ENCODE measurements around the gene RYR2.

RYR2 gene

GRCh38 chr1:237103021-237103420 lies 61.0 kb downstream of the RYR2 start:
- TF ChIP-seq CTCF (IDR thresholded peaks at IDR 0.05; ENCODE audit: extremely low read depth, insufficient read depth, missing control alignments) = no peak
- no peak for DNase-seq (ENCODE audit: low spot score)
- in situ Hi-C loops (cut with MboI; ENCODE audit: low pct_unique_long_range_greater_than_20kb, low sequenced_read_pairs, unreplicated experiment) = no loop called here

- TF ChIP-seq CTCF (IDR thresholded peaks at IDR 0.05; ENCODE audit: extremely low read depth, insufficient read depth, missing control alignments) = no peak
- in situ Hi-C loops (cut with MboI; ENCODE audit: low pct_unique_long_range_greater_than_20kb, low sequenced_read_pairs, unreplicated experiment) = no loop called here
- no peak for DNase-seq (ENCODE audit: low spot score)
These were observed 62.1 kb downstream of the RYR2 start for GRCh38 chr1:237104096-237104495.

GRCh38 chr1:237105826-237106225 lies 63.8 kb downstream of the RYR2 start:
- DNase-seq (ENCODE audit: low spot score) = no peak
- in situ Hi-C loops (cut with MboI; ENCODE audit: low pct_unique_long_range_greater_than_20kb, low sequenced_read_pairs, unreplicated experiment) = no loop called here
- TF ChIP-seq CTCF (IDR thresholded peaks at IDR 0.05; ENCODE audit: extremely low read depth, insufficient read depth, missing control alignments) = no peak

GRCh38 chr1:237108297-237109040 lies 66.5 kb downstream of the RYR2 start:
- no peak for TF ChIP-seq CTCF (IDR thresholded peaks at IDR 0.05; ENCODE audit: extremely low read depth, insufficient read depth, missing control alignments)
- in situ Hi-C loops (cut with MboI; ENCODE audit: low pct_unique_long_range_greater_than_20kb, low sequenced_read_pairs, unreplicated experiment) = no loop called here
- DNase-seq (ENCODE audit: low spot score) = no peak

GRCh38 chr1:237111807-237112206 lies 69.8 kb downstream of the RYR2 start:
- DNase-seq (ENCODE audit: low spot score) = no peak
- no peak for TF ChIP-seq CTCF (IDR thresholded peaks at IDR 0.05; ENCODE audit: extremely low read depth, insufficient read depth, missing control alignments)
- in situ Hi-C loops (cut with MboI; ENCODE audit: low pct_unique_long_range_greater_than_20kb, low sequenced_read_pairs, unreplicated experiment) = no loop called here

GRCh38 chr1:237112663-237113062 lies 70.7 kb downstream of the RYR2 start:
- no peak for DNase-seq (ENCODE audit: low spot score)
- in situ Hi-C loops (cut with MboI; ENCODE audit: low pct_unique_long_range_greater_than_20kb, low sequenced_read_pairs, unreplicated experiment) = no loop called here
- no peak for TF ChIP-seq CTCF (IDR thresholded peaks at IDR 0.05; ENCODE audit: extremely low read depth, insufficient read depth, missing control alignments)
